Cardiac muscle cell (in vitro differentiated cells and primary cell): Measurements from ENCODE around the gene ZNF140. TPM values are rescaled to one million over a fixed set of nuclear protein-coding genes. Genes with fewer than 3 reads are reported as not detected.

Source experiments
- DNase-seq, 2 donors: peaks; one replicate each; pipeline versions ENCODE4 v3.0.0 to v3.0.0-alpha.2; 2010 to 2017; ENCODE audit warnings: low read depth in 1 of 2, low spot score in 1 of 2
- H3K27ac ChIP-seq: fragments of 200-600 bp; sonication (generic); 2 replicates; pipeline ENCODE4 v1.5.1; 2016
- H3K27me3 ChIP-seq: fragments of 200-600 bp; sonication (generic); 2 replicates; pipeline ENCODE4 v1.6.0; 2016; ENCODE audit warnings: control low read depth
- H3K36me3 ChIP-seq: fragments of 200-600 bp; sonication (generic); 2 replicates; pipeline ENCODE4 v1.5.1; 2016; ENCODE audit warnings: control low read depth
- H3K4me1 ChIP-seq: fragments of 200-600 bp; sonication (generic); 2 replicates; pipeline ENCODE4 v1.8.1; 2017; ENCODE audit warnings: low read depth, mild to moderate bottlenecking, mixed run types
- H3K4me3 ChIP-seq: fragments of 200-600 bp; sonication (generic); 2 replicates; pipeline ENCODE4 v1.5.1; 2016; ENCODE audit warnings: mild to moderate bottlenecking
- H3K9me3 ChIP-seq: fragments of 200-600 bp; sonication (generic); 2 replicates; pipeline ENCODE4 v1.5.1; 2017; ENCODE audit warnings: low read depth, mild to moderate bottlenecking, control low read depth
- polyA plus RNA-seq: library from polyadenylated mRNA; unstranded; fragments of >200 nt; fragmentation: Nextera tagmentation; extraction: Ambion mirVana; gene quantifications from 2 replicates; pipeline ENCODE4 v1.2.1, GENCODE V29; 2016
- total RNA-seq: library from RNA; depleted of rRNA; stranded (reverse); fragments of >200 nt; gene quantifications from 2 replicates; pipeline ENCODE4 v1.2.3, GENCODE V29; 2016
- TF ChIP-seq, protein P1 (sequence below): IDR thresholded peaks from 2 replicates; pipeline ENCODE4 v1.5.1; 2012; ENCODE audit warnings: low read depth, mild to moderate bottlenecking, low read length

Gene ZNF140
- total and polyA plus RNA-seq, 2 experiments from 2014 or later, result 10.1 to 15.7 TPM

DNA sequence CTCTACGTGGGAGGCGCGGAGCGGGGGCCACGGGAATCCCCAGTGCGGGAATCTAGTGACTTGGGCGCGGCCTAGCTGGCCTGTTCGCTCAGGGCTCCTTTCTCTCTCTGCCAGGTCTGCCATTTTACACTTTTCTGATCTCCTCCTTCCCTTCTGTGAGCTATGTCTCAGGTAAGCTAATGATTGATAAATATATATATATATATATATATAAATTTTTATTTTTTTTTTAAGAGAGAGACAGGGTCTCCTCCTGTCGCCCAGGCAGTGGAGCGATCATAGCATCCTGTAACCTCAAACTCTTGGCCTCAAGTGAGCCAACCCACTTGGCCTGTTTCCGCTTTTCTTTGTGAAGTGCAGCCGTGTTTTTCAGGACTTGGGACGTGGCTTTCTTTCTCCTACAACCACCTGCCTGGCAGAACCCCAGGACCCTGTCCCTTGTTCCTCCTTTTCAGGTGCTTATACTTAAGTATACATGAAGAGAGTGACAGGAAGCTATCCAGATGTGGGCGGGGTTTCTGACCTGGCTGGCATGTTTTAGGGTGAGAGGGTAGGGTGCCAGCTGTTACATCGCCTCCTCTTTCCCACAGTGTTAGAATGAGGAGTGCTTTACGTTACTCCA, 547 bp downstream of the ZNF140 start:
- H3K9me3 ChIP-seq, result no peaks in the 10 kb centered on the region

DNA sequence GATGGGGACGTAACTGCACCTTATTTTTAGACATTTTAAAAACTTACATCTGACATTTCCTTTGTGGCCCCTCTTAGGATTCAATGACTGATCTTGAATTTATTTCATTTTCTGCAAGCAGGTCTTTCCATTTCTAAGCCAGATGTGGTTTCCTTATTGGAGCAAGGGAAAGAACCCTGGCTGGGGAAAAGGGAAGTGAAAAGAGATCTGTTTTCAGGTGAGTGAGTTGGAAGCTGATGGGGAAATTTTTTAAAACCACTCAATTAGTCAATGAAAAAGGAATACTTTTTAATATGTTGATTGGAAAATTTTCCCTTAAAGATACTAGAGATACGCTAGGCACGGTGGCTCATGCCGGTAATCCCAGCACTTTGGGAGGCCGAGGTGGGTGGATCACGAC, 2.6 kb downstream of the ZNF140 start:
- Histone ChIP-seq H3K4me1 (no peaks in the 10 kb centered on the region), H3K4me3 (no peak overlapping the region), H3K36me3 (peaks cover 45% of the 10 kb centered on the region), H3K9me3 (no peaks in the 10 kb centered on the region), H3K27ac (no peak overlapping the region), H3K27me3 (no peaks in the 10 kb centered on the region)
- TF ChIP-seq, protein P1, sequence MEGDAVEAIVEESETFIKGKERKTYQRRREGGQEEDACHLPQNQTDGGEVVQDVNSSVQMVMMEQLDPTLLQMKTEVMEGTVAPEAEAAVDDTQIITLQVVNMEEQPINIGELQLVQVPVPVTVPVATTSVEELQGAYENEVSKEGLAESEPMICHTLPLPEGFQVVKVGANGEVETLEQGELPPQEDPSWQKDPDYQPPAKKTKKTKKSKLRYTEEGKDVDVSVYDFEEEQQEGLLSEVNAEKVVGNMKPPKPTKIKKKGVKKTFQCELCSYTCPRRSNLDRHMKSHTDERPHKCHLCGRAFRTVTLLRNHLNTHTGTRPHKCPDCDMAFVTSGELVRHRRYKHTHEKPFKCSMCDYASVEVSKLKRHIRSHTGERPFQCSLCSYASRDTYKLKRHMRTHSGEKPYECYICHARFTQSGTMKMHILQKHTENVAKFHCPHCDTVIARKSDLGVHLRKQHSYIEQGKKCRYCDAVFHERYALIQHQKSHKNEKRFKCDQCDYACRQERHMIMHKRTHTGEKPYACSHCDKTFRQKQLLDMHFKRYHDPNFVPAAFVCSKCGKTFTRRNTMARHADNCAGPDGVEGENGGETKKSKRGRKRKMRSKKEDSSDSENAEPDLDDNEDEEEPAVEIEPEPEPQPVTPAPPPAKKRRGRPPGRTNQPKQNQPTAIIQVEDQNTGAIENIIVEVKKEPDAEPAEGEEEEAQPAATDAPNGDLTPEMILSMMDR, result no peak
- DNase-seq, result no peak

More for the DNA sequence above, 547 bp downstream of the ZNF140 start:
- TF ChIP-seq, protein P1, result no peak
- H3K36me3 ChIP-seq, result peaks cover 35% of the 10 kb centered on the region
- DNase-seq, result no peak
- peak overlapping the region; percentile 99 for H3K27ac ChIP-seq
- peak overlapping the region; percentile 72 for H3K4me3 ChIP-seq
- no peaks in the 10 kb centered on the region for H3K27me3 ChIP-seq
- H3K4me1 ChIP-seq, result no peaks in the 10 kb centered on the region

DNA sequence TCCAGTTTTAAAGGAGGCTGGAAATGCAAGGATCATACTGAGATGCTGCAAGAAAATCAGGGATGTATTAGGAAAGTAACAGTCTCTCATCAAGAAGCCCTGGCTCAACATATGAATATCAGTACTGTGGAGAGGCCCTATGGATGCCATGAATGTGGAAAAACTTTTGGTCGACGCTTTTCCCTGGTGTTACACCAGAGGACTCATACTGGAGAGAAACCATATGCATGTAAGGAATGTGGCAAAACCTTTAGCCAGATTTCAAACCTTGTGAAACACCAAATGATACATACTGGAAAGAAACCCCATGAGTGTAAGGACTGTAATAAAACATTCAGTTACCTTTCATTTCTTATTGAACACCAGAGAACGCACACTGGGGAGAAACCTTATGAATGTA, 24.9 kb downstream of the ZNF140 start:
- TF ChIP-seq, protein P1, result no peak
- peaks cover 28% of the 10 kb centered on the region for H3K36me3 ChIP-seq
- H3K4me1 ChIP-seq, result no peaks in the 10 kb centered on the region
- no peaks in the 10 kb centered on the region for H3K27me3 ChIP-seq
- H3K27ac ChIP-seq, result no peak overlapping the region
- no peak overlapping the region for H3K4me3 ChIP-seq
- DNase-seq, result peak in 1 of 2 donors; percentile 11
- peaks cover 41% of the 10 kb centered on the region for H3K9me3 ChIP-seq

DNA sequence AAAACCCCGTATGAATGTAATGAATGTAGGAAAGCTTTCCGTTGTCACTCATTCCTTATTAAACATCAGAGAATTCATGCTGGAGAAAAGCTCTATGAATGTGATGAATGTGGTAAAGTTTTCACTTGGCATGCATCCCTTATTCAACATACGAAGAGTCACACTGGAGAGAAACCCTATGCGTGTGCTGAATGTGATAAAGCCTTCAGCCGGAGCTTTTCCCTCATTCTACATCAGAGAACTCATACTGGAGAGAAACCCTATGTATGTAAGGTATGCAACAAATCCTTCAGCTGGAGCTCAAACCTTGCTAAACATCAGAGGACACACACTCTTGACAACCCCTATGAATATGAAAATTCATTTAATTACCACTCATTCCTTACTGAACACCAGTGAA, 25.5 kb downstream of the ZNF140 start:
- Histone ChIP-seq H3K4me1 (no peaks in the 10 kb centered on the region), H3K27ac (no peak overlapping the region), H3K27me3 (no peaks in the 10 kb centered on the region), H3K36me3 (peaks cover 22% of the 10 kb centered on the region), H3K9me3 (peaks cover 41% of the 10 kb centered on the region), H3K4me3 (no peak overlapping the region)
- TF ChIP-seq, protein P1, result no peak
- peak in 1 of 2 donors; percentile 9 for DNase-seq

DNA sequence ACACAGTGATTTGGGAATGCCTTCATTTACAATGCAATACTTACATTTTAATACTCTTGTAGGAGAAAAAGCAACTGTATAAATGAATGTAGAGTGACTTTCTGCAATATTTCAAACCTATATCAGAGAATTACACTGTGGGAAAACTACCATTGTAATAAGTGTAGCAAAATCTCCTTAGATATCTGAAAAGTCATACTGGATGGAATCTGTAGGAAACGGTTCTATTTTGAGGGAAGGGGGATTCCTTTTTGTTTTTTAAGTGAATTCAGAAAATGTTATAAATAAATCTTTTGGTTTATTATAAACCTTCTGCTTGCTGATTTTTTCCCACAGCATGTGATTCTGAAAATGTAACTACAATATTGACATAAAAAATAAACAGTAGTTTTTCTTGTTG, 26.4 kb downstream of the ZNF140 start:
- H3K27ac ChIP-seq, result no peak overlapping the region
- H3K4me3 ChIP-seq, result no peak overlapping the region
- peaks cover 17% of the 10 kb centered on the region for H3K36me3 ChIP-seq
- TF ChIP-seq, protein P1, result no peak
- no peaks in the 10 kb centered on the region for H3K4me1 ChIP-seq
- H3K9me3 ChIP-seq, result peaks cover 41% of the 10 kb centered on the region
- no peak for DNase-seq
- H3K27me3 ChIP-seq, result no peaks in the 10 kb centered on the region
